DLD1 (cell line): ENCODE results near the gene CAMTA1.
"Not testable (repeated sequence)": the region's sequence is repeated elsewhere in the genome, so short reads cannot be mapped to it uniquely, and the experiment has no call there.

ENCODE experiments used
- in situ Hi-C: cut with HindIII; loops from 2 replicates; pipeline ENCODE4 v1.10.0; 2017; ENCODE audit warnings: low sequenced_read_pairs

The CAMTA1 gene

GRCh38 chr1:7784492-7785071 is 999.3 kb downstream of the CAMTA1 start:
- in situ Hi-C loops = no loop called here

GRCh38 chr1:7785108-7785507 is 999.9 kb downstream of the CAMTA1 start:
- in situ Hi-C loops = no loop called here

GRCh38 chr1:7786795-7787194 is 1001.5 kb downstream of the CAMTA1 start:
- in situ Hi-C loops = no loop called here

GRCh38 chr1:7789828-7790227 is 1004.6 kb downstream of the CAMTA1 start:
- in situ Hi-C loops = no loop called here

- in situ Hi-C loops = not testable (repeated sequence)
These were observed 1005.8 kb downstream of the CAMTA1 start for GRCh38 chr1:7791027-7791426.

- in situ Hi-C loops = no loop called here
These were observed 1010.2 kb downstream of the CAMTA1 start for GRCh38 chr1:7795406-7795805.

- in situ Hi-C loops = no loop called here
These were observed 1020.2 kb downstream of the CAMTA1 start for GRCh38 chr1:7805460-7805859.

- in situ Hi-C loops = no loop called here
These were observed 1023.1 kb downstream of the CAMTA1 start for GRCh38 chr1:7808253-7808844.

GRCh38 chr1:7809742-7810141 is 1024.5 kb downstream of the CAMTA1 start:
- in situ Hi-C loops = no loop called here

- in situ Hi-C loops = no loop called here
These were observed 1025.1 kb downstream of the CAMTA1 start for GRCh38 chr1:7810395-7810794.

- in situ Hi-C loops = no loop called here
These were observed 1026.2 kb downstream of the CAMTA1 start for GRCh38 chr1:7811476-7811875.

- in situ Hi-C loops = no loop called here
These were observed 1028.6 kb downstream of the CAMTA1 start for GRCh38 chr1:7813677-7814373.
